Fibroblast of lung (primary cell): ENCODE results near the gene TRAF7. TPM values are rescaled to one million over a fixed set of nuclear protein-coding genes. Genes with fewer than 3 reads are reported as not detected.
A peak's percentile ranks its signal among the peaks of the same experiment; 100 is the strongest.

Source experiments
- DNase-seq, 2 donors: peaks; one replicate each; pipeline versions ENCODE4 v3.0.0 to v3.0.0-alpha.2; 2010; ENCODE audit warnings: low read depth in 2 of 2
- H2AFZ ChIP-seq: 2 replicates; pipeline ENCODE4 v1.5.1; 2012; ENCODE audit warnings: low read length, control low read depth, inconsistent platforms
- H3K27ac ChIP-seq: 2 replicates; pipeline ENCODE4 v1.5.1; 2011; ENCODE audit warnings: low read length, control low read depth; ENCODE audit not compliant: insufficient read depth
- H3K27me3 ChIP-seq: 2 replicates; pipeline ENCODE4 v1.5.1; 2011; ENCODE audit warnings: mild to moderate bottlenecking, low read length; ENCODE audit not compliant: control insufficient read depth, insufficient read depth
- H3K36me3 ChIP-seq: 2 replicates; pipeline ENCODE4 v1.5.1; 2011; ENCODE audit warnings: low read length; ENCODE audit not compliant: control insufficient read depth, insufficient read depth
- H3K4me1 ChIP-seq: 2 replicates; pipeline ENCODE4 v1.5.1; 2011; ENCODE audit warnings: low read length; ENCODE audit not compliant: control insufficient read depth, insufficient read depth; ENCODE audit errors: extremely low read depth
- H3K4me2 ChIP-seq: 2 replicates; pipeline ENCODE4 v1.5.1; 2011; ENCODE audit warnings: low read length, control low read depth; ENCODE audit not compliant: insufficient read depth; ENCODE audit errors: extremely low read depth
- H3K4me3 ChIP-seq, 4 experiments: fragments of 200-600 bp in 1 of 4; sonication (generic) in 1 of 4; replicated peaks in 1 of 4; 2 replicates each; pipeline ENCODE4 v1.5.1; 2011 to 2016; ENCODE audit warnings: low read length in 4 of 4, low read depth in 3 of 4, mild to moderate bottlenecking in 3 of 4, control low read depth in 2 of 4, inconsistent platforms in 1 of 4, mixed read lengths in 1 of 4; ENCODE audit not compliant: insufficient read depth in 1 of 4; ENCODE audit errors: control extremely low read depth in 1 of 4
- H3K79me2 ChIP-seq: 2 replicates; pipeline ENCODE4 v1.5.1; 2012; ENCODE audit warnings: mild to moderate bottlenecking, low read length, inconsistent platforms; ENCODE audit not compliant: control insufficient read depth, insufficient read depth
- H3K9ac ChIP-seq: 2 replicates; pipeline ENCODE4 v1.5.1; 2011; ENCODE audit warnings: mild to moderate bottlenecking, low read length, control low read depth; ENCODE audit not compliant: insufficient read depth
- H3K9me3 ChIP-seq: 2 replicates; pipeline ENCODE4 v1.5.1; 2012; ENCODE audit warnings: low read depth, low read length; ENCODE audit not compliant: control insufficient read depth, insufficient read depth
- H4K20me1 ChIP-seq: 2 replicates; pipeline ENCODE4 v1.5.1; 2011; ENCODE audit warnings: low read length; ENCODE audit not compliant: control insufficient read depth, insufficient read depth; ENCODE audit errors: extremely low read depth
- EZH2 ChIP-seq: IDR thresholded peaks from 2 replicates; pipeline ENCODE4 v1.5.1; 2012; ENCODE audit warnings: low read length, control low read depth, mild to moderate bottlenecking; ENCODE audit errors: missing control alignments
- polyA plus RNA-seq, 2 donors: library from polyadenylated mRNA; depleted of rRNA in 1 of 2; stranded (reverse) in 1 of 2; unstranded in 1 of 2; fragments of >200 nt; gene quantifications; 2 replicates each; pipeline ENCODE4 v1.2.1, GENCODE V29; 2011 to 2012; ENCODE audit warnings: missing spikeins in 1 of 2
- total RNA-seq: library from RNA; depleted of rRNA; stranded (reverse); fragments of >200 nt; gene quantifications from 2 replicates; pipeline ENCODE4 v1.2.1, GENCODE V29; 2014
- TF ChIP-seq, protein P1 (sequence below), 2 donors: IDR thresholded peaks in 1 of 2; conservative IDR thresholded peaks in 1 of 2; 1 replicate in 1 of 2; 2 replicates in 1 of 2; pipeline ENCODE4 v1.5.1; 2011 to 2012; ENCODE audit warnings: low read length in 2 of 2, control low read depth in 1 of 2, inconsistent platforms in 1 of 2, low read depth in 1 of 2, mild to moderate bottlenecking in 1 of 2

Gene TRAF7
- total and polyA plus RNA-seq, 2 donors (not counting 1 experiment from before 2014, with no cell fraction given): 38.7 to 60.3 TPM

DNA sequence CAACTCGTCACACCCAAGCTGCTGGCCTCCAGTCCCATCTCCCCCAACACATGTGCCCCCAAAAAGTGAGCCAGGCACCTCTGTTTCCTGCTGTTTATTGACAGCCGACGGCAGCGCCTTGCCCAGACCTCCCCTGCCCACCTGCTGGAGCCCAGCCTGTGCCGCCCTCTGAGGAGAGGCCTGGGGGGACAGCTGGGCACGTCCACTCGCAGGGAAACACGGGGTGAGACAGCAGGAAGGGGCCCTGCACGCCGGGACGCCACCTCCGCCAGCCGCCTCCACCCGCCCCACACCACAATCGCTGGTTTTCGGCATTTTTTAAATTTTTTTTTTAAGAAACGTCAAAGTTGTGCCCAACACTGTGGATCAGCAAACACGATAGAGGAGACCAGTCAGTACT lies 21.5 kb downstream of the TRAF7 start:
- TF ChIP-seq, protein P1, sequence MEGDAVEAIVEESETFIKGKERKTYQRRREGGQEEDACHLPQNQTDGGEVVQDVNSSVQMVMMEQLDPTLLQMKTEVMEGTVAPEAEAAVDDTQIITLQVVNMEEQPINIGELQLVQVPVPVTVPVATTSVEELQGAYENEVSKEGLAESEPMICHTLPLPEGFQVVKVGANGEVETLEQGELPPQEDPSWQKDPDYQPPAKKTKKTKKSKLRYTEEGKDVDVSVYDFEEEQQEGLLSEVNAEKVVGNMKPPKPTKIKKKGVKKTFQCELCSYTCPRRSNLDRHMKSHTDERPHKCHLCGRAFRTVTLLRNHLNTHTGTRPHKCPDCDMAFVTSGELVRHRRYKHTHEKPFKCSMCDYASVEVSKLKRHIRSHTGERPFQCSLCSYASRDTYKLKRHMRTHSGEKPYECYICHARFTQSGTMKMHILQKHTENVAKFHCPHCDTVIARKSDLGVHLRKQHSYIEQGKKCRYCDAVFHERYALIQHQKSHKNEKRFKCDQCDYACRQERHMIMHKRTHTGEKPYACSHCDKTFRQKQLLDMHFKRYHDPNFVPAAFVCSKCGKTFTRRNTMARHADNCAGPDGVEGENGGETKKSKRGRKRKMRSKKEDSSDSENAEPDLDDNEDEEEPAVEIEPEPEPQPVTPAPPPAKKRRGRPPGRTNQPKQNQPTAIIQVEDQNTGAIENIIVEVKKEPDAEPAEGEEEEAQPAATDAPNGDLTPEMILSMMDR (conservative IDR thresholded peaks at IDR 0.05 in 1 of 2, IDR thresholded peaks at IDR 0.05 in 1 of 2; ENCODE audit: low read depth in 1 of 2, low read length in 2 of 2): no peak
- TF ChIP-seq EZH2: no peak
- no peak overlapping the region for H3K9ac ChIP-seq
- H3K4me3 ChIP-seq: no peak overlapping the region
- H3K4me2 ChIP-seq: no peak overlapping the region
- H3K79me2 ChIP-seq: no peaks in the 10 kb centered on the region
- H2AFZ ChIP-seq: no peak overlapping the region
- H4K20me1 ChIP-seq: no peaks in the 10 kb centered on the region
- peaks cover 37% of the 10 kb centered on the region for H3K36me3 ChIP-seq
- H3K27ac ChIP-seq: no peak overlapping the region
- DNase-seq: no peak
- H3K4me1 ChIP-seq: no peaks in the 10 kb centered on the region
- H3K27me3 ChIP-seq: no peaks in the 10 kb centered on the region
- no peaks in the 10 kb centered on the region for H3K9me3 ChIP-seq

DNA sequence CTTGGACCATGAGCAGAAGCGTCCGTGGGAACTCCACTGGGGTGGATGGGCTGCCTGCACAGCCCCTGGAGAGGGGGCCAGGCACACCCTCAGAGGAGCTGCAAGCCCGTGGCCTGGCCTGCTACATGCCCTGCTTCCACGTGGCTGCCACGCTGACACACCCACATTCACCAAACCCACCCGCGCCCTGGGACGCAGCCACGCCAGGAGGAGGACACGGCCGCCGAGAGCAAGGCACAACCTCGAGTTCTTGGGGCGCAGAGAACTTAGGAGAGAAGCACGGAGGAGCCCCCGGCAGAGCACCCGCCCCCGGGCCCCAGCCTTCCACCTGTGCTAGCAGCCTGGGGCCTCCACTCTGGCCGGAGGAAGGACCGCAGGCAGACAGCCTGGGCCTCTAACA lies 22.0 kb downstream of the TRAF7 start:
- Histone ChIP-seq H3K9ac (no peak overlapping the region), H3K4me1 (no peaks in the 10 kb centered on the region), H4K20me1 (no peaks in the 10 kb centered on the region), H3K9me3 (no peaks in the 10 kb centered on the region), H2AFZ (no peak overlapping the region), H3K27ac (no peak overlapping the region), H3K4me3 (no peak overlapping the region), H3K27me3 (no peaks in the 10 kb centered on the region), H3K79me2 (no peaks in the 10 kb centered on the region), H3K36me3 (peaks cover 35% of the 10 kb centered on the region), H3K4me2 (no peak overlapping the region)
- no peak for TF ChIP-seq EZH2
- TF ChIP-seq, protein P1 (conservative IDR thresholded peaks at IDR 0.05 in 1 of 2, IDR thresholded peaks at IDR 0.05 in 1 of 2; ENCODE audit: low read depth in 1 of 2, low read length in 2 of 2): no peak
- DNase-seq: no peak

DNA sequence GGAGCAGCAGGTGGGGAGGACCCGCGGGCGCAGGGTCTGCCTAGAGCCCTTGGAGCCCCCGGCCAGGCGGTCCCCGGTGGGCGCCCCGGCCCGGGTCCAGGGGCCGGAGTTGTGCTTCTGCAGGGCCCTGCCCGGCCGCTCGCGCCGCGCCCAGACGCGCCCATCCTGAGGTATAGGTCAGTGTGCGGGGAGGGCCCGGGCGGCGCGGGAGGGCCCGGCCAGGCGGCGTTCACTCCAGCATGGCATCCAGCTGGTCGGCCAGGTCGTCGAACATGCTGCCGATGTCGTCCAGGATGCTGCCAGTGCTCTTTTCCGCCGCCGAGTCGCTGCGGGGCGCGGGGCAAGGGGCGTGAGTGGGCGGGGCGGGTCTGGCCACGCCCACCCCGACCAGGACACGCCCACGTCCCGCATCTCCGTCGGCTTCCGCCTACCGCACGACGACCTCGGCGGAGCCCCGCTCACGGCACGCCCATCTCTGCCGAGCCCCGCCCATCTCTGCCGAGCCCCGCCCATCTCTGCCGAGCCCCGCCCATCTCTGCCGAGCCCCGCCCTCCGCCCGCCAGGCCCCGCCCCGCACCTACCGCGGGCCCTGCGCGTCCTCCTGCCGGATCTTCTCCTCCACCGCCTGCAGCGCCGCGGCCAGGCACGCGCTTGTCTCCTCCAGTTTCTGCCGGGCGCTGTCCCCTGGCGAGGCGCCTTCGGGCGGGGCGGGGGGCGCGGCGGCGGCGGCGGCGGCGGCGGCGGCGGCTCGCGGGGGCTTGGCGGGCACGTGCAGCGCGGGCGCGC lies 22.9 kb downstream of the TRAF7 start:
- Histone ChIP-seq H3K79me2 (no peaks in the 10 kb centered on the region), H3K4me2 (no peak overlapping the region), H3K36me3 (peaks cover 32% of the 10 kb centered on the region), H4K20me1 (no peaks in the 10 kb centered on the region), H2AFZ (no peak overlapping the region), H3K4me1 (no peaks in the 10 kb centered on the region), H3K27ac (no peak overlapping the region), H3K27me3 (no peaks in the 10 kb centered on the region), H3K9ac (no peak overlapping the region), H3K9me3 (no peaks in the 10 kb centered on the region), H3K4me3 (no peak overlapping the region)
- TF ChIP-seq, protein P1 (conservative IDR thresholded peaks at IDR 0.05 in 1 of 2, IDR thresholded peaks at IDR 0.05 in 1 of 2; ENCODE audit: low read depth in 1 of 2, low read length in 2 of 2): no peak
- TF ChIP-seq EZH2: no peak
- DNase-seq: peak; percentile 17 to 34
